HG03025 (cell line): Measurements from ENCODE around the gene MT1B.
"Not testable (repeated sequence)": the region's sequence is repeated elsewhere in the genome, so short reads cannot be mapped to it uniquely, and the experiment has no call there.

ENCODE experiments used
- ATAC-seq: cut with Tn5 transposase; IDR thresholded peaks from one replicate; pipeline ENCODE4 v1.9.1; 2021; ENCODE audit warnings: mild to moderate bottlenecking, moderate library complexity; ENCODE audit not compliant: unreplicated experiment, low FRiP score

Gene MT1B

GRCh38 chr16:56618138-56618537, 33.5 kb upstream of the MT1B start:
- no peak for ATAC-seq

GRCh38 chr16:56620339-56620897, 31.3 kb upstream of the MT1B start:
- ATAC-seq: no peak

GRCh38 chr16:56621665-56622445, 29.8 kb upstream of the MT1B start:
- not testable (repeated sequence) for ATAC-seq

GRCh38 chr16:56623184-56623583, 28.5 kb upstream of the MT1B start:
- ATAC-seq: not testable (repeated sequence)

GRCh38 chr16:56623637-56624036, 28.0 kb upstream of the MT1B start:
- no peak for ATAC-seq

GRCh38 chr16:56625140-56625942, 26.3 kb upstream of the MT1B start, which contains the start of gene MT1E:
Gene MT1E (plus strand): TSS chr16:56625781. CDS start chr16:56625852, 71 bp downstream.
- ATAC-seq: no peak

DNA sequence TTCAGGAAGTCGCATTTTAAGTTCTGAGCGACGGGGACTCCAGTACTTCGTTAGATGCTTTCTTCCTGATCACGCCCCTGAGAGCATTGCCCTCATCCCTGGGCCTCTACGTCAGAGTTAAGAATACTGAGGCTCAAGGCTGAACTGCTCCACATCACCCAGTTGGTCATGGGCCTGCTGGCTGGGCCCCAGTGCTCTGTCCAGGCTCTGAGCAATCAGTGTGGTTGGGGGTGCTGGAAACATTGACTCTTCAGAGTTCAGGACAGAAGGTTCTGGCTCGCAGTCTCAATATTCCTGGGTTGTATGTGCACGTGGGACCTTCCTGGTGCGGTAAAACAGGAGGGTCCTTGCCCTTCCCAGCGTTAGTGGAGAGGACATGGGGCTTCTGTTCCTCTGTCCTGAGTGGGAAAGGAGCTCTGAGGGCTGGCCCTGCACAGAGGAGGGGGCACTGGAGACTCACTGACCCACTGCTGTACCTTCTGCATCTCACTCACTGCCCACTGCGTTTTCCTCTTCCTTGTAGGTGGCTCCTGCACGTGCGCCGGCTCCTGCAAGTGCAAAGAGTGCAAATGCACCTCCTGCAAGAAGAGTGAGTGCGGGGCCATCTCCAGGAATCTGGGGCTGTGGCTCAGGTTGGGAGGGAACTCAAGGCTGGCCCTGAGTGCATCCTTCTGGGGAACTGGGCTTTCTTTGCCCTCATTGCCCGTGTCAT, 25.6 kb upstream of the MT1B start:
- ATAC-seq: no peak

DNA sequence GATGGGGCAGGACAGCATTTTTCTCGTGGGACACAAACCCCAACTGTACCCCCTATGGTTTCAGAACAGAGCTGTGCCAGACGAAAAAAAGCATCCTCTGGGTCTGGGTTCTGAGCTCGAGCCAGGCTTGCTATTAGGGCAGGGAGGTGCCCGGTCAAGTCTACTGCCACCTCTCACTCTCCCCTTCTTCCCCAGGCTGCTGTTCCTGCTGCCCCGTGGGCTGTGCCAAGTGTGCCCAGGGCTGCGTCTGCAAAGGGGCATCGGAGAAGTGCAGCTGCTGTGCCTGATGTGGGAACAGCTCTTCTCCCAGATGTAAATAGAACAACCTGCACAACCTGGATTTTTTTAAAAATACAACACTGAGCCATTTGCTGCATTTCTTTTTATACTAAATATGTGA, 25.0 kb upstream of the MT1B start:
- no peak for ATAC-seq

DNA sequence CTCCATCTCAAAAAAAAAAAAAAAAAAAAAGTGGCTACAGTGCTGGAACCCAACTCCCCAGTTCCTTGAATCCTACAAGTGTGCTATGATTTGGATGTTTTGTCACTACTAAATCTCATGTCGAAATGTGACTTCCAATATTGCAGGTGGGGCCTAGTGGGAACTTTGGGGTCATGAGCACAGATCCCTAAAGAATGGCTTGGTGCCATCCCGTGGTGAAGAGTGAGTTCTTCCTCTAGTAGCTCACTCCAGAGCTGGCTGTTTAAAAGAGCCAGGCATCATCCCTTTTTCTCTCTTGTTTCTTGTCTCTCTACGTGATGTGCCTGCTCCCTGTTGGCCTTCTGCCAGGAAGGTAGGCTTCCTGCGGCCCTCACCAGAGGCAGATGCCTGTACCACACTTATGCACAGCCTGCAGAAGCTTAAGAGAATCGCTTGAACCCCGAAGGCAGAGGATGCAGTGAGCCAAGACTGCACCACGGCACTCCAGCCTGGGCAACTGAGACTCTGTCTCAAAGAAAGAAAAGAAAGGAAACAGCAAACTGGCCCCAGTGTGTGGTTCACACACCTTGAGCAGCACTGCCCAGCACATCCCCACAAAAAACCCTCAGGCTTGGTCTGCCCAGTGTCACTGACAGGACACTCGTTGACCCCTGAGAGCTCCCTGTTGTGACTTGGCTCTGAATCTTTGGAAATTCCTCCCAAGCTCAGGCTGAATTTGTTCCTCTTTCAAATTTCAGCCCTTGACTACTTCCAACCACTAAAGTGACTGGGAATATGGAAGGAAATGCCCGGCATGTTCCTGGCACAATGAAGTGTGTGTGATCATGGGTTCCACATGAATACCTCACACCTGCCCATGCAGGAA, 23.0 kb upstream of the MT1B start:
- no peak for ATAC-seq

DNA sequence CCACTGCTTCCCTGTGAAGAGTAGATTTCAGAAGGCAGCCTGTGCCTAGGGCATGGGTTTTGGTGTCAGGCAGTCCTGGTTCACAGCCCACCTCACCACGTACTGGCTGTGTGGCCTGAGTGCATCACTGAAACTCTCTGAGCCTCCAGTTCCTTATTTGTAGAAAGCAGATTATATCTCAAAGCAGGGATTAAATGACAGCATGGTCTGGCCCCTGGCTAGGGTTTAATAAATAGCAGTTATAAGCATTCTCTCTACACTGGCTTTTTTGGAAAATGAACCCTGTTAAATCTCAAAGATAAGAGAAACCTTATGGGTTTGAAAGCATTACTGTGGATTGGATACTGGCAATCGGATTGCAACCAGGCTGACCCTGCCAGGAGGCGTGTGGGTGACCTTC, 22.2 kb upstream of the MT1B start:
- ATAC-seq: no peak

DNA sequence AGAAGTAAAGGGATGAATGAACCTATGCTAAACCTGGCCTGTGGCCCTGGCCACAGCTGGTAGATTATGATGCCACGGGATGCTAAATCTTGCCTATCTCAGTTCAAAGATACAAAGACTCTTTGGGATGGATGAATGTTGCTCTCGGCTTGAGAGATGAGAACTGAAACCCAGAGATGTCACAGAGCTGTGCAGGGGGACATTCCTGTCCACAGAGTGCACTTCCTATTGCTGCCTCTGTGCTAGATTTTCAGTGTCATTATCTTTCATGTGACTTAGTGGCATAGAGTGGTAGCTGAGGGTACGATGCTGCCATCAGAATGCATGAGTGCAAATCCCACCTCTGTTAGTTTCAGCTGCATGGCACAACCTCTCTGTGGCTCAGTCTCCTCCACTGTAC, 21.6 kb upstream of the MT1B start:
- ATAC-seq: no peak

GRCh38 chr16:56631197-56631596, 20.5 kb upstream of the MT1B start:
- no peak for ATAC-seq

DNA sequence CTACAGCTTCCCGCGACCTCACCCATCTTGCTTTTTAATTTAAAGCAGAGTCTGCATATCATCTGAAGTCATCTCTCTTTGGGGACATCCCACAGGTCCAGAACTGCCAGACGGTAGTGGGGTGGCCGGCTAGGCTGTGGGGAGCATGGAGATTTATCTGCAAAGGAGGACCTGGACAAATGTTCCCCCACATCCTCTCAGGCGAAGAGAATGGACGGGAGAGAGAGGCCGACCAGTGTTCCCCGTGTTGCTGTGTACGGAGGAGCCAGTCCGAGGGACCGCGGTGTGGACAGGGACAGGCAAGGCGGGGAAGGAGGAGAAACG, 19.9 kb upstream of the MT1B start:
- ATAC-seq: no peak

- no peak for ATAC-seq
Measured at GRCh38 chr16:56632156-56632847, 19.4 kb upstream of the MT1B start, which contains the start of gene MT1M. Gene MT1M (plus strand): TSS chr16:56632659. CDS start chr16:56632732, 73 bp downstream.

- no peak for ATAC-seq
Measured at GRCh38 chr16:56632848-56633365, 18.8 kb upstream of the MT1B start.

DNA sequence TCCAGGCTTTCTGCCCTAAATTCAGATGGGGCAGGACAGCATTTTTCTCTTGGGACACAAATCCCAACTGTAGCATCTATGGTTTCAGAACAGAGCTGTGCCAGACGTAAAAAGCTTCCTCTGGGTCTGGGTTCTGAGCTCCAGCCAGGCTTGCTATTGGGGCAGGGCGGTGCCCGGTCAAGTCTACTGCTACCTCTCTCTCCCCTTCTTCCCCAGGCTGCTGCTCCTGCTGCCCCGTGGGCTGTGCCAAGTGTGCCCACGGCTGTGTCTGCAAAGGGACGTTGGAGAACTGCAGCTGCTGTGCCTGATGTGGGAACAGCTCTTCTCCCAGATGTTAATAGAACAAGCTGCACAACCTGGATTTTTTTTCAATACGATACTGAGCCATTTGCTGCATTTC, 18.2 kb upstream of the MT1B start:
- no peak for ATAC-seq

DNA sequence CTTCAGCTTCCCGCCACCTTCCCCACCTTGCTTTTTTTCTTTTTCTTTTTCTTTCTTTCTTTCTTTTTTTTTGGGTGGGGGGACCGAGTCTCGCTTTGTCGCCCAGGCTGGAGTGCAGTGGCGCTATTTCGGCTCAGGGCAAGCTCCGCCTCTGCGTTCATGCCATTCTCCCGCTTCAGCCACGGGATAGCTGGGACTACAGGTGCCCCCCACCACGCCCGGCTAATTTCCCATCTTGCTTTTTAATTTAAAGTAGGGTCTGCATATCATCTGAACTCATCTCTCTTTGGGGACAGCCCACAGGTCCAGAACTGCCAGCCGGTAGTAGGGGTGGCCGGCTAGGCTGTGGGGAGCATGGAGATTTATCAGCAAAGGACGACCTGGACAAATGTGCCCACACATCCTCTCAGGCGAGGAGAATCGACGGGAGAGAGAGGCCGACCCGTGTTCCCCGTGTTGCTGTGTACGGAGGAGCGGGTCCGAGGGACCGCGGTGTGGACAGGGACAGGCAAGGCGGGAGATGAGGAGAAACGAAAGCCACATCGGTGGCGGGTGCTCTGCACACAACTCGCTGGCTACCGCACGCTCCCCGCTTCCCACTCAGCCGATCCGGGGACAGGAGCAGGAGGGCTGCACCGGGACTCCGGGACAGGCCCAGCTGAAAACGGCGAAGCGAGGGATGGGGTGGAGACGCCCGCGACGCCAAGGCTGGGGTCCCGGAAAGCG, 16.8 kb upstream of the MT1B start:
- no peak for ATAC-seq

DNA sequence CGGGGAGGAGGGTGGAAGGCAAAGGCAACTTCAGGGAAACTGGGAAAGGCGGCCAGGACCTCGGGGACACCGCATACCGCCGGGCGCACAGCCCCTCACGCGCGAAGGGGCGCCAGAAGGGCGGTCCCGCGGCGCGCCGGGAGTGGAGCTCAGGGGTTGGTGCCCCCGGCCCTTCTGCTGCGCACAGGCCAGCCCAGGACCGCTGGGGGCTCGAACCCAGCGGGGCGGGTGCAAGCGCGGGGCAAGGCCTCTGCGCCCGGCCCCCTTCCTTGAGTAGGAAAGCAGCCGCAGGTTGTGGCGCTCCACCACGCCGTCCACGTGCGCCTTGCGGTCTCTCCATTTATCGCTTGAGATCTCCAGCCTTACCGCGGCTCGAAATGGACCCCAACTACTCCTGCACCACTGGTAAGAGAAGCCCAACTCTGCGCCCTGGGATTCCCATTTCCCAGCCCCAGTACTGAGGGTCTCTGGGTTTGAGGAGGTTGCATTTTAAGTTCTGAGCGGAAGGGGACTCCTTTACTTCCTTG, 16.2 kb upstream of the MT1B start:
- ATAC-seq: no peak
